ENCODE results near the gene GDA.

GDA gene

GRCh38 chr9:72149231-72149975 lies at the start of gene GDA:
GDA (plus strand) TSS chr9:72149440; CDS start chr9:72149560, 120 bp downstream.
- no peak for DNase-seq (ENCODE audit: low read depth in 3 of 3, low spot score in 1 of 3)

- DNase-seq (ENCODE audit: low read depth in 3 of 3, low spot score in 1 of 3): no peak
Measured at GRCh38 chr9:72102520-72102919, 46.7 kb upstream of the GDA start.

- DNase-seq (ENCODE audit: low read depth in 3 of 3, low spot score in 1 of 3): no peak
Measured at GRCh38 chr9:72113056-72113455, 36.2 kb upstream of the GDA start.

GRCh38 chr9:72119853-72120252 lies 29.4 kb upstream of the GDA start:
- DNase-seq (ENCODE audit: low read depth in 3 of 3, low spot score in 1 of 3): no peak

GRCh38 chr9:72124947-72125346 lies 24.3 kb upstream of the GDA start:
- no peak for DNase-seq (ENCODE audit: low read depth in 3 of 3, low spot score in 1 of 3)

- DNase-seq (ENCODE audit: low read depth in 3 of 3, low spot score in 1 of 3): no peak
Measured at GRCh38 chr9:72127753-72128152, 21.5 kb upstream of the GDA start.

GRCh38 chr9:72128526-72128925 lies 20.7 kb upstream of the GDA start:
- DNase-seq (ENCODE audit: low read depth in 3 of 3, low spot score in 1 of 3): no peak

GRCh38 chr9:72129271-72130156 lies 19.7 kb upstream of the GDA start:
- no peak for DNase-seq (ENCODE audit: low read depth in 3 of 3, low spot score in 1 of 3)

- DNase-seq (ENCODE audit: low read depth in 3 of 3, low spot score in 1 of 3): no peak
Measured at GRCh38 chr9:72130321-72130720, 18.9 kb upstream of the GDA start.

- no peak for DNase-seq (ENCODE audit: low read depth in 3 of 3, low spot score in 1 of 3)
Measured at GRCh38 chr9:72131206-72131605, 18.0 kb upstream of the GDA start.

GRCh38 chr9:72132052-72132451 lies 17.2 kb upstream of the GDA start:
- DNase-seq (ENCODE audit: low read depth in 3 of 3, low spot score in 1 of 3): no peak

GRCh38 chr9:72133365-72134035 lies 15.7 kb upstream of the GDA start:
- no peak for DNase-seq (ENCODE audit: low read depth in 3 of 3, low spot score in 1 of 3)

GRCh38 chr9:72134801-72135200 lies 14.4 kb upstream of the GDA start:
- no peak for DNase-seq (ENCODE audit: low read depth in 3 of 3, low spot score in 1 of 3)

- DNase-seq (ENCODE audit: low read depth in 3 of 3, low spot score in 1 of 3): no peak
Measured at GRCh38 chr9:72137697-72138365, 11.4 kb upstream of the GDA start.

GRCh38 chr9:72139226-72139625 lies 10.0 kb upstream of the GDA start:
- DNase-seq (ENCODE audit: low read depth in 3 of 3, low spot score in 1 of 3): no peak

GRCh38 chr9:72140586-72140985 lies 8.7 kb upstream of the GDA start:
- no peak for DNase-seq (ENCODE audit: low read depth in 3 of 3, low spot score in 1 of 3)

GRCh38 chr9:72141484-72141883 lies 7.8 kb upstream of the GDA start:
- no peak for DNase-seq (ENCODE audit: low read depth in 3 of 3, low spot score in 1 of 3)

- no peak for DNase-seq (ENCODE audit: low read depth in 3 of 3, low spot score in 1 of 3)
Measured at GRCh38 chr9:72144756-72145492, 4.3 kb upstream of the GDA start.

- no peak for DNase-seq (ENCODE audit: low read depth in 3 of 3, low spot score in 1 of 3)
Measured at GRCh38 chr9:72145733-72146505, 3.3 kb upstream of the GDA start.

GRCh38 chr9:72147676-72148075 lies 1.6 kb upstream of the GDA start:
- no peak for DNase-seq (ENCODE audit: low read depth in 3 of 3, low spot score in 1 of 3)
